GM12878 (cell line): ENCODE data around the gene WDR59. TPM values are rescaled to one million over a fixed set of nuclear protein-coding genes. Genes with fewer than 3 reads are reported as not detected.

ENCODE experiments used
- BCL11A ChIP-seq: IDR thresholded peaks from 2 replicates; pipeline ENCODE4 v1.6.1; 2011; ENCODE audit warnings: low read depth, low read length
- BMI1 ChIP-seq: fragments of 450-650 bp; IDR thresholded peaks from 2 replicates; pipeline ENCODE4 v1.6.1; 2016; ENCODE audit warnings: mild to moderate bottlenecking, moderate library complexity, borderline replicate concordance
- CBFB ChIP-seq: IDR thresholded peaks from 2 replicates; pipeline ENCODE4 v1.6.1; 2016; ENCODE audit warnings: antibody characterized with exemption, low read depth
- CREB1 ChIP-seq: IDR thresholded peaks from 2 replicates; pipeline ENCODE4 v1.6.1; 2012; ENCODE audit warnings: low read depth, mild to moderate bottlenecking, inconsistent platforms
- CREM ChIP-seq: IDR thresholded peaks from 2 replicates; pipeline ENCODE4 v1.6.1; 2014; ENCODE audit warnings: antibody characterized with exemption, low read depth
- DPF2 ChIP-seq: fragments of 450-650 bp; IDR thresholded peaks from 2 replicates; pipeline ENCODE4 v1.6.1; 2017; ENCODE audit warnings: mild to moderate bottlenecking
- EED ChIP-seq: sonication (generic); IDR thresholded peaks from 2 replicates; pipeline ENCODE4 v1.6.1; 2016; ENCODE audit warnings: antibody characterized with exemption, low read depth
- EP300 ChIP-seq, 2 experiments: fragments of 150-350 bp in 1 of 2; IDR thresholded peaks; 2 replicates each; pipeline ENCODE4 v1.6.1; 2011 to 2012; ENCODE audit warnings: low read depth in 2 of 2, low read length in 2 of 2, borderline replicate concordance in 1 of 2, improper control_type of control experiment in 1 of 2, inconsistent platforms in 1 of 2; ENCODE audit not compliant: control insufficient read depth in 1 of 2
- GATAD2B ChIP-seq: fragments of 450-650 bp; conservative IDR thresholded peaks from 2 replicates; pipeline ENCODE4 v1.6.1; 2017; ENCODE audit warnings: low read depth, mild to moderate bottlenecking, moderate library complexity
- IKZF1 ChIP-seq: fragments of 450-650 bp; conservative IDR thresholded peaks from 2 replicates; pipeline ENCODE4 v1.6.1; 2017; ENCODE audit warnings: antibody characterized with exemption, mild to moderate bottlenecking
- JUND ChIP-seq: IDR thresholded peaks from 2 replicates; pipeline ENCODE4 v1.6.1; 2012; ENCODE audit warnings: low read depth, mild to moderate bottlenecking, low read length, improper control_type of control experiment, moderate library complexity
- KLF5 ChIP-seq: fragments of 450-650 bp; IDR thresholded peaks from 2 replicates; pipeline ENCODE4 v1.6.1; 2014; ENCODE audit warnings: mild to moderate bottlenecking; ENCODE audit not compliant: partially characterized antibody
- LARP7 ChIP-seq: fragments of 450-650 bp; IDR thresholded peaks from 2 replicates; pipeline ENCODE4 v1.6.1; 2017; ENCODE audit warnings: mild to moderate bottlenecking
- MLLT1 ChIP-seq: fragments of 450-650 bp; IDR thresholded peaks from 2 replicates; pipeline ENCODE4 v1.6.1; 2016; ENCODE audit warnings: mild to moderate bottlenecking
- MTA2 ChIP-seq: fragments of 450-650 bp; IDR thresholded peaks from 2 replicates; pipeline ENCODE4 v1.6.1; 2016; ENCODE audit warnings: low read depth, mild to moderate bottlenecking, moderate library complexity
- MYB ChIP-seq: fragments of 150-350 bp; IDR thresholded peaks from 2 replicates; pipeline ENCODE4 v1.6.1; 2014; ENCODE audit warnings: mild to moderate bottlenecking, low read depth, low read length, borderline replicate concordance
- NFIC ChIP-seq: IDR thresholded peaks from 2 replicates; pipeline ENCODE4 v1.6.1; 2012; ENCODE audit warnings: low read depth, mild to moderate bottlenecking, inconsistent platforms, low read length, moderate library complexity
- NR2C2 ChIP-seq: IDR thresholded peaks from 2 replicates; pipeline ENCODE4 v1.6.1; 2011; ENCODE audit warnings: borderline replicate concordance, low read depth; ENCODE audit not compliant: control insufficient read depth, insufficient read length
- NR2F1 ChIP-seq: fragments of 450-650 bp; conservative IDR thresholded peaks from 2 replicates; pipeline ENCODE4 v1.6.1; 2017; ENCODE audit warnings: mild to moderate bottlenecking
- RAD21 ChIP-seq: IDR thresholded peaks from 2 replicates; pipeline ENCODE4 v1.6.1; 2011; ENCODE audit warnings: mild to moderate bottlenecking, low read depth, low read length, moderate library complexity; ENCODE audit not compliant: insufficient read depth
- RB1 ChIP-seq: fragments of 450-650 bp; formaldehyde crosslinking; IDR thresholded peaks from 2 replicates; pipeline ENCODE4 v1.6.1; 2017; ENCODE audit warnings: mild to moderate bottlenecking, borderline replicate concordance
- RUNX3 ChIP-seq: IDR thresholded peaks from 2 replicates; pipeline ENCODE4 v1.6.1; 2012; ENCODE audit warnings: low read length, inconsistent platforms
- SIN3A ChIP-seq: IDR thresholded peaks from 2 replicates; pipeline ENCODE4 v1.6.1; 2012; ENCODE audit warnings: low read depth, low read length, improper control_type of control experiment
- SMARCA5 ChIP-seq: fragments of 450-650 bp; IDR thresholded peaks from 2 replicates; pipeline ENCODE4 v1.6.1; 2017; ENCODE audit warnings: mild to moderate bottlenecking
- SPI1 ChIP-seq: IDR thresholded peaks from 2 replicates; pipeline ENCODE4 v1.6.1; 2011; ENCODE audit warnings: low read depth, mild to moderate bottlenecking, low read length, moderate library complexity, borderline replicate concordance; ENCODE audit not compliant: insufficient read depth
- TCF7 ChIP-seq: IDR thresholded peaks from 2 replicates; pipeline ENCODE4 v1.6.1; 2014; ENCODE audit warnings: antibody characterized with exemption, borderline replicate concordance
- WRNIP1 ChIP-seq: IDR thresholded peaks from 2 replicates; pipeline ENCODE4 v1.6.1; 2011; ENCODE audit warnings: low read depth, low read length, improper control_type of control experiment, borderline replicate concordance
- ZZZ3 ChIP-seq: IDR thresholded peaks from 2 replicates; pipeline ENCODE4 v1.6.1; 2011; ENCODE audit warnings: low read depth; ENCODE audit not compliant: control insufficient read depth, insufficient read length
- polyA plus RNA-seq, 11 experiments: library from polyadenylated mRNA; depleted of rRNA in 4 of 11; unstranded in 6 of 11; stranded (reverse) in 5 of 11; fragments of >200 nt; fragmentation: Nextera tagmentation in 4 of 11; fragmentation: Illumina TruSeq in 1 of 11; extraction: Ambion mirVana in 4 of 11; extraction: Trizol in 1 of 11; gene quantifications; 1 replicate in 1 of 11; 2 replicates in 10 of 11; pipeline versions ENCODE4 v1.2.1 to v1.2.3, GENCODE V29; 2011 to 2016; ENCODE audit warnings: inconsistent platforms in 2 of 11, missing spikeins in 2 of 11, low read depth in 1 of 11
- total RNA-seq, 4 experiments: library from RNA; depleted of rRNA in 3 of 4; stranded (reverse); fragments of >200 nt in 3 of 4; fragmentation: Illumina TruSeq in 1 of 4; extraction: Trizol in 1 of 4; gene quantifications; 2 replicates each; pipeline versions ENCODE4 v1.2.1 to v1.2.3, GENCODE V29; 2013 to 2021
- TF ChIP-seq, protein P1 (sequence below): fragments of 450-650 bp; IDR thresholded peaks from 2 replicates; pipeline ENCODE4 v1.6.1; 2016; ENCODE audit warnings: mild to moderate bottlenecking

The WDR59 gene
- total and polyA plus RNA-seq, 10 of the 15 experiments (the other 5 are each of a cell fraction or from before 2014, with no cell fraction given), result 9.7 to 78.4 (median 24.5) TPM

GRCh38 chr16:74936902-74937560 is 47.9 kb downstream of the WDR59 start (continued):
- peak; percentile 84 to 91 for TF ChIP-seq EP300 (IDR thresholded peaks at IDR 0.05; ENCODE audit: borderline replicate concordance in 1 of 2, control insufficient read depth in 1 of 2, low read depth in 2 of 2, low read length in 2 of 2)
- TF ChIP-seq SPI1, result peak; percentile 45; the same call in 1 of the 2 replicates
- TF ChIP-seq MYB, result no peak
- peak; percentile 99 for TF ChIP-seq RUNX3
- peak; percentile 33; the same call in 1 of the 2 replicates for TF ChIP-seq RAD21
- TF ChIP-seq LARP7, result no peak
- peak; percentile 82 for TF ChIP-seq BMI1
- peak; percentile 59; the same call in 1 of the 2 replicates for TF ChIP-seq TCF7
- peak; percentile 85 for TF ChIP-seq DPF2
- peak; percentile 82 for TF ChIP-seq CREM
- no peak for TF ChIP-seq JUND
- no peak for TF ChIP-seq RB1
- TF ChIP-seq WRNIP1, result no peak
- no peak for TF ChIP-seq ZZZ3
- peak; percentile 56; the same call in 1 of the 2 replicates for TF ChIP-seq SMARCA5
- TF ChIP-seq MLLT1, result peak; percentile 86
- peak; percentile 68 for TF ChIP-seq IKZF1
- TF ChIP-seq NFIC, result peak; percentile 97
- no peak for TF ChIP-seq GATAD2B
- peak; percentile 89 for TF ChIP-seq BCL11A
- no peak for TF ChIP-seq NR2C2
- peak; percentile 27 for TF ChIP-seq KLF5
- TF ChIP-seq MTA2, result peak; percentile 97
- peak; percentile 75 for TF ChIP-seq EED
- TF ChIP-seq SIN3A, result no peak
- TF ChIP-seq CREB1, result peak; percentile 39; the same call in 1 of the 2 replicates
- TF ChIP-seq CBFB, result peak; percentile 95
- TF ChIP-seq, protein P1, sequence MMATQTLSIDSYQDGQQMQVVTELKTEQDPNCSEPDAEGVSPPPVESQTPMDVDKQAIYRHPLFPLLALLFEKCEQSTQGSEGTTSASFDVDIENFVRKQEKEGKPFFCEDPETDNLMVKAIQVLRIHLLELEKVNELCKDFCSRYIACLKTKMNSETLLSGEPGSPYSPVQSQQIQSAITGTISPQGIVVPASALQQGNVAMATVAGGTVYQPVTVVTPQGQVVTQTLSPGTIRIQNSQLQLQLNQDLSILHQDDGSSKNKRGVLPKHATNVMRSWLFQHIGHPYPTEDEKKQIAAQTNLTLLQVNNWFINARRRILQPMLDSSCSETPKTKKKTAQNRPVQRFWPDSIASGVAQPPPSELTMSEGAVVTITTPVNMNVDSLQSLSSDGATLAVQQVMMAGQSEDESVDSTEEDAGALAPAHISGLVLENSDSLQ, result peak; percentile 35; the same call in 1 of the 2 replicates
- TF ChIP-seq NR2F1, result peak; percentile 89
